Loucy (cell line): ENCODE measurements around the gene SCARF2.
"Not testable (repeated sequence)": the region's sequence is repeated elsewhere in the genome, so short reads cannot be mapped to it uniquely, and the experiment has no call there.

ENCODE experiments used
- H2AFZ ChIP-seq: fragments of 200-600 bp; sonication (generic); 2 replicates; pipeline ENCODE4 v1.6.0; 2016; ENCODE audit warnings: antibody characterized with exemption, mild to moderate bottlenecking, low read length, moderate library complexity
- H3F3A ChIP-seq: fragments of 200-600 bp; 2 replicates; pipeline ENCODE4 v1.6.0; 2016; ENCODE audit warnings: antibody characterized with exemption, low read depth, mild to moderate bottlenecking
- H3K27me3 ChIP-seq: fragments of 200-600 bp; sonication (generic); 2 replicates; pipeline ENCODE4 v1.6.1; 2014; ENCODE audit warnings: low read length, mild to moderate bottlenecking; ENCODE audit not compliant: insufficient read depth, poor library complexity, severe bottlenecking
- H3K36me3 ChIP-seq: fragments of 200-600 bp; sonication (generic); 2 replicates; pipeline ENCODE4 v1.6.1; 2016; ENCODE audit warnings: low read length; ENCODE audit not compliant: insufficient read depth
- H3K4me1 ChIP-seq: fragments of 200-600 bp; sonication (generic); 2 replicates; pipeline ENCODE4 v1.5.1; 2014; ENCODE audit warnings: low read length, mild to moderate bottlenecking; ENCODE audit not compliant: insufficient read depth, poor library complexity, severe bottlenecking
- H3K4me2 ChIP-seq: fragments of 200-600 bp; sonication (generic); 2 replicates; pipeline ENCODE4 v1.6.0; 2014; ENCODE audit warnings: antibody characterized with exemption, low read length, low read depth, mild to moderate bottlenecking; ENCODE audit not compliant: poor library complexity, severe bottlenecking
- H3K4me3 ChIP-seq: fragments of 200-600 bp; sonication (generic); 2 replicates; pipeline ENCODE4 v1.5.1; 2014; ENCODE audit warnings: low read length, mild to moderate bottlenecking, mixed read lengths; ENCODE audit not compliant: poor library complexity, severe bottlenecking
- H3K79me2 ChIP-seq: fragments of 200-600 bp; sonication (generic); 2 replicates; pipeline ENCODE4 v1.6.1; 2014; ENCODE audit warnings: low read length; ENCODE audit not compliant: insufficient read depth
- H3K9ac ChIP-seq: fragments of 200-600 bp; sonication (generic); 2 replicates; pipeline ENCODE4 v1.6.0; 2014; ENCODE audit warnings: mild to moderate bottlenecking, low read depth, low read length, moderate library complexity; ENCODE audit not compliant: poor library complexity, severe bottlenecking
- H3K9me2 ChIP-seq: fragments of 200-600 bp; sonication (generic); replicated peaks from 2 replicates; pipeline ENCODE4 v1.6.1; 2016; ENCODE audit warnings: low read depth, low read length, mixed read lengths
- H3K9me3 ChIP-seq: fragments of 200-600 bp; sonication (generic); 2 replicates; pipeline ENCODE4 v1.6.1; 2014; ENCODE audit warnings: mild to moderate bottlenecking, antibody characterized with exemption, low read length, low read depth; ENCODE audit not compliant: insufficient read depth
- H4K20me1 ChIP-seq: fragments of 200-600 bp; sonication (generic); 2 replicates; pipeline ENCODE4 v1.6.0; 2014; ENCODE audit warnings: antibody characterized with exemption, low read length, mild to moderate bottlenecking; ENCODE audit not compliant: insufficient read depth, poor library complexity, severe bottlenecking
- EZH2phosphoT487 ChIP-seq: fragments of 200-600 bp; IDR thresholded peaks from 2 replicates; pipeline ENCODE4 v1.6.1; 2018; ENCODE audit warnings: antibody characterized with exemption, mild to moderate bottlenecking, moderate library complexity, borderline replicate concordance
- TF ChIP-seq, protein P1 (sequence below): fragments of 200-600 bp; sonication (generic); conservative IDR thresholded peaks from 2 replicates; pipeline ENCODE4 v1.5.1; 2014; ENCODE audit warnings: mild to moderate bottlenecking, antibody characterized with exemption, low read length

The SCARF2 gene

GRCh38 chr22:20483771-20484170, 46.1 kb upstream of the SCARF2 start:
- Histone ChIP-seq H2AFZ (no peak overlapping the region), H3F3A (no peaks in the 10 kb centered on the region), H3K27me3 (no peaks in the 10 kb centered on the region), H3K9me2 (no peaks in the 10 kb centered on the region), H3K36me3 (no peaks in the 10 kb centered on the region), H4K20me1 (no peaks in the 10 kb centered on the region), H3K4me2 (no peak overlapping the region), H3K79me2 (no peaks in the 10 kb centered on the region), H3K9me3 (no peaks in the 10 kb centered on the region), H3K4me3 (no peak overlapping the region), H3K4me1 (no peaks in the 10 kb centered on the region), H3K9ac (no peak overlapping the region)
- TF ChIP-seq EZH2phosphoT487: no peak
- TF ChIP-seq, protein P1, sequence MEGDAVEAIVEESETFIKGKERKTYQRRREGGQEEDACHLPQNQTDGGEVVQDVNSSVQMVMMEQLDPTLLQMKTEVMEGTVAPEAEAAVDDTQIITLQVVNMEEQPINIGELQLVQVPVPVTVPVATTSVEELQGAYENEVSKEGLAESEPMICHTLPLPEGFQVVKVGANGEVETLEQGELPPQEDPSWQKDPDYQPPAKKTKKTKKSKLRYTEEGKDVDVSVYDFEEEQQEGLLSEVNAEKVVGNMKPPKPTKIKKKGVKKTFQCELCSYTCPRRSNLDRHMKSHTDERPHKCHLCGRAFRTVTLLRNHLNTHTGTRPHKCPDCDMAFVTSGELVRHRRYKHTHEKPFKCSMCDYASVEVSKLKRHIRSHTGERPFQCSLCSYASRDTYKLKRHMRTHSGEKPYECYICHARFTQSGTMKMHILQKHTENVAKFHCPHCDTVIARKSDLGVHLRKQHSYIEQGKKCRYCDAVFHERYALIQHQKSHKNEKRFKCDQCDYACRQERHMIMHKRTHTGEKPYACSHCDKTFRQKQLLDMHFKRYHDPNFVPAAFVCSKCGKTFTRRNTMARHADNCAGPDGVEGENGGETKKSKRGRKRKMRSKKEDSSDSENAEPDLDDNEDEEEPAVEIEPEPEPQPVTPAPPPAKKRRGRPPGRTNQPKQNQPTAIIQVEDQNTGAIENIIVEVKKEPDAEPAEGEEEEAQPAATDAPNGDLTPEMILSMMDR: no peak

GRCh38 chr22:20483143-20483506, 45.5 kb upstream of the SCARF2 start:
- H3K9ac ChIP-seq, H3F3A ChIP-seq, H2AFZ ChIP-seq, H3K27me3 ChIP-seq, H3K9me2 ChIP-seq, H3K36me3 ChIP-seq, H3K79me2 ChIP-seq, H4K20me1 ChIP-seq, H3K9me3 ChIP-seq, H3K4me3 ChIP-seq, H3K4me2 ChIP-seq, H3K4me1 ChIP-seq: not testable (repeated sequence)

- no peak overlapping the region for H3K4me2 ChIP-seq
- no peak overlapping the region for H3K9ac ChIP-seq
- no peak for TF ChIP-seq EZH2phosphoT487
- TF ChIP-seq, protein P1: no peak
These were observed 42.1 kb upstream of the SCARF2 start for GRCh38 chr22:20479612-20480196.

GRCh38 chr22:20478059-20478458, 40.4 kb upstream of the SCARF2 start:
- H3K9me3 ChIP-seq, H3K4me1 ChIP-seq, H3K79me2 ChIP-seq, H3K9me2 ChIP-seq, H3K4me3 ChIP-seq, H4K20me1 ChIP-seq, H3K4me2 ChIP-seq, H3F3A ChIP-seq, H3K27me3 ChIP-seq, H3K9ac ChIP-seq, H3K36me3 ChIP-seq, H2AFZ ChIP-seq: not testable (repeated sequence)

More at GRCh38 chr22:20479612-20480196, 42.1 kb upstream of the SCARF2 start:
- no peaks in the 10 kb centered on the region for H3K36me3 ChIP-seq
- no peaks in the 10 kb centered on the region for H3K79me2 ChIP-seq
- no peaks in the 10 kb centered on the region for H4K20me1 ChIP-seq
- no peaks in the 10 kb centered on the region for H3K9me2 ChIP-seq
- no peak overlapping the region for H3K4me3 ChIP-seq
- H2AFZ ChIP-seq: no peak overlapping the region
- H3K27me3 ChIP-seq: no peaks in the 10 kb centered on the region
- H3F3A ChIP-seq: no peaks in the 10 kb centered on the region
- no peaks in the 10 kb centered on the region for H3K9me3 ChIP-seq
- no peaks in the 10 kb centered on the region for H3K4me1 ChIP-seq

GRCh38 chr22:20475569-20475968, 37.9 kb upstream of the SCARF2 start:
- H3K79me2 ChIP-seq, H3K9me2 ChIP-seq, H3K9me3 ChIP-seq, H3K27me3 ChIP-seq, H3K4me1 ChIP-seq, H4K20me1 ChIP-seq, H2AFZ ChIP-seq, H3K36me3 ChIP-seq, H3K4me3 ChIP-seq, H3K9ac ChIP-seq, H3F3A ChIP-seq, H3K4me2 ChIP-seq: not testable (repeated sequence)
